Mammary epithelial cell (primary cell): Measurements from ENCODE around the gene LIFR.

Experiments
- EZH2 ChIP-seq: IDR thresholded peaks from 2 replicates; pipeline ENCODE4 v1.6.1; 2012; ENCODE audit warnings: low read length, inconsistent platforms, borderline replicate concordance
- TF ChIP-seq, protein P1 (sequence below), 2 donors: IDR thresholded peaks in 1 of 2; conservative IDR thresholded peaks in 1 of 2; 2 replicates each; pipeline ENCODE4 v1.5.1; 2011 to 2012; ENCODE audit warnings: inconsistent platforms in 2 of 2, low read length in 2 of 2, mild to moderate bottlenecking in 2 of 2, control low read depth in 1 of 2, low read depth in 1 of 2; ENCODE audit not compliant: insufficient read depth in 1 of 2; ENCODE audit errors: extremely low read depth in 1 of 2

DNA sequence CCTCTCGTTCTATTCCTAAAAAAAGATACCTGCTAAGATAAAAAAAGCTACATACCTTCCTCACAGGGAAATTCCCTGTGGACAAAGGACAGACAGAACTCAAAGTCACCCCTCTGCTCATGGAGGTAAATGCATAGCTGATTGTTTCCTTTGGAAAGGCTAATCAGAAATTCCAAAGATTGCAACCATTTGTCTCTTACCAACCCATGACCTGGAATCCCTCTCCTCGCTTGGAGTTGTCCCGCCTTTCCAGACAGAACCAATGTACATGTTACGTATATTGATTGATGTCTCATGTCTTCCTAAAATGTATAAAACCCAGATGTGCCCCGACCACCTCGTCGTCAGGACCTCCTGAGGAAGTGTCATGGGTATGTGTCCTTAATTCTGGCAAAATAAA, 49.2 kb upstream of the LIFR start:
- TF ChIP-seq, protein P1, sequence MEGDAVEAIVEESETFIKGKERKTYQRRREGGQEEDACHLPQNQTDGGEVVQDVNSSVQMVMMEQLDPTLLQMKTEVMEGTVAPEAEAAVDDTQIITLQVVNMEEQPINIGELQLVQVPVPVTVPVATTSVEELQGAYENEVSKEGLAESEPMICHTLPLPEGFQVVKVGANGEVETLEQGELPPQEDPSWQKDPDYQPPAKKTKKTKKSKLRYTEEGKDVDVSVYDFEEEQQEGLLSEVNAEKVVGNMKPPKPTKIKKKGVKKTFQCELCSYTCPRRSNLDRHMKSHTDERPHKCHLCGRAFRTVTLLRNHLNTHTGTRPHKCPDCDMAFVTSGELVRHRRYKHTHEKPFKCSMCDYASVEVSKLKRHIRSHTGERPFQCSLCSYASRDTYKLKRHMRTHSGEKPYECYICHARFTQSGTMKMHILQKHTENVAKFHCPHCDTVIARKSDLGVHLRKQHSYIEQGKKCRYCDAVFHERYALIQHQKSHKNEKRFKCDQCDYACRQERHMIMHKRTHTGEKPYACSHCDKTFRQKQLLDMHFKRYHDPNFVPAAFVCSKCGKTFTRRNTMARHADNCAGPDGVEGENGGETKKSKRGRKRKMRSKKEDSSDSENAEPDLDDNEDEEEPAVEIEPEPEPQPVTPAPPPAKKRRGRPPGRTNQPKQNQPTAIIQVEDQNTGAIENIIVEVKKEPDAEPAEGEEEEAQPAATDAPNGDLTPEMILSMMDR (conservative IDR thresholded peaks at IDR 0.05 in 1 of 2, IDR thresholded peaks at IDR 0.05 in 1 of 2; ENCODE audit: extremely low read depth in 1 of 2, insufficient read depth in 1 of 2, low read depth in 1 of 2, low read length in 2 of 2) = no peak
- no peak for TF ChIP-seq EZH2
